Gastroesophageal sphincter (tissue), 3 donors: Measurements from ENCODE around the gene PDE6A.

Source experiments
- POLR2AphosphoS5 ChIP-seq: sonication (generic); formaldehyde crosslinking; IDR thresholded peaks from one replicate; pipeline ENCODE4 v1.6.1; 2017; ENCODE audit warnings: antibody characterized with exemption
- TF ChIP-seq, protein P1 (sequence below), 4 experiments: fragments of 200-600 bp in 2 of 4; fragments of 450-650 bp in 2 of 4; sonication (generic) in 1 of 4; IDR thresholded peaks; one replicate each; pipeline ENCODE4 v1.5.1; 2017 to 2019; ENCODE audit warnings: antibody characterized with exemption in 4 of 4, mild to moderate bottlenecking in 2 of 4, moderate library complexity in 2 of 4

DNA sequence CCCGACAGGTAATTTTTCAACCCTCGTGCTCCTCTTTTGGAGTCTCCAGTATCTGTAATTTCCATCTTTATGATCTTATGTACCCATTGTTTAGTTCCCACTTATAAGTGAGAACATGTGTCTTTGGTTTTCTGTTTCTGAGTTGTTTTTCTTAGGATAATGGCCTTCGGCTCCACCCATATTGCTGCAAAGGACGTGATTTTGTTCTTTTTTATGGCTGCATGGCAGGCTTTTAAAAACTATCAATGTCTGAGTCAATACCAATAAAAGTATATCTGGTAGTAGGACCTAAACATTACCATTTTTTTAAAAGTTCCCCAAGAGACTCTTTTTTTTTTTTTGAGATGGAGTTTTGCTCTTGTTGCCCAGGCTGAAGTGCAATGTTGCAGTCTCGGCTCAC is 12.1 kb upstream of the PDE6A start:
- TF ChIP-seq, protein P1, sequence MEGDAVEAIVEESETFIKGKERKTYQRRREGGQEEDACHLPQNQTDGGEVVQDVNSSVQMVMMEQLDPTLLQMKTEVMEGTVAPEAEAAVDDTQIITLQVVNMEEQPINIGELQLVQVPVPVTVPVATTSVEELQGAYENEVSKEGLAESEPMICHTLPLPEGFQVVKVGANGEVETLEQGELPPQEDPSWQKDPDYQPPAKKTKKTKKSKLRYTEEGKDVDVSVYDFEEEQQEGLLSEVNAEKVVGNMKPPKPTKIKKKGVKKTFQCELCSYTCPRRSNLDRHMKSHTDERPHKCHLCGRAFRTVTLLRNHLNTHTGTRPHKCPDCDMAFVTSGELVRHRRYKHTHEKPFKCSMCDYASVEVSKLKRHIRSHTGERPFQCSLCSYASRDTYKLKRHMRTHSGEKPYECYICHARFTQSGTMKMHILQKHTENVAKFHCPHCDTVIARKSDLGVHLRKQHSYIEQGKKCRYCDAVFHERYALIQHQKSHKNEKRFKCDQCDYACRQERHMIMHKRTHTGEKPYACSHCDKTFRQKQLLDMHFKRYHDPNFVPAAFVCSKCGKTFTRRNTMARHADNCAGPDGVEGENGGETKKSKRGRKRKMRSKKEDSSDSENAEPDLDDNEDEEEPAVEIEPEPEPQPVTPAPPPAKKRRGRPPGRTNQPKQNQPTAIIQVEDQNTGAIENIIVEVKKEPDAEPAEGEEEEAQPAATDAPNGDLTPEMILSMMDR (IDR thresholded peaks at IDR 0.05) = no peak
- TF ChIP-seq POLR2AphosphoS5 = no peak
